OCI-LY3 (cell line): Measurements from ENCODE around the gene LSM5.

Source experiments
- CTCF ChIP-seq: fragments of 200-600, 300-600 bp; sonication (generic); IDR thresholded peaks from 2 replicates; pipeline ENCODE4 v1.5.1; 2014; ENCODE audit warnings: antibody characterized with exemption, low read length, low read depth
- EZH2phosphoT487 ChIP-seq: fragments of 200-600 bp; shearing (Covaris generic); IDR thresholded peaks from 2 replicates; pipeline ENCODE4 v1.6.1; 2018; ENCODE audit warnings: antibody characterized with exemption, mixed run types, low read depth

- TF ChIP-seq CTCF, result no peak
- no peak for TF ChIP-seq EZH2phosphoT487
Measured at GRCh38 chr7:32494946-32495297, 4.7 kb upstream of the LSM5 start.
